ENCODE data around the gene RAB3GAP1.

RAB3GAP1 gene

GRCh38 chr2:135037831-135038230 lies 14.3 kb upstream of the RAB3GAP1 start:
- H3K9ac ChIP-seq (ENCODE audit: low read length): no peak overlapping the region
- H3K4me1 ChIP-seq (ENCODE audit: insufficient read depth, low read length, severe bottlenecking): no peaks in the 10 kb centered on the region
- H3K4me3 ChIP-seq (ENCODE audit: low read depth, low read length, poor library complexity, severe bottlenecking): no peak overlapping the region
- H3K4me2 ChIP-seq (ENCODE audit: low read length): no peak overlapping the region
- no peaks in the 10 kb centered on the region for H3K9me3 ChIP-seq (ENCODE audit: low read length)
- H3K36me3 ChIP-seq (ENCODE audit: insufficient read depth, low read length): no peaks in the 10 kb centered on the region
- no peaks in the 10 kb centered on the region for H4K20me1 ChIP-seq (ENCODE audit: insufficient read depth, low read length)
- H3F3A ChIP-seq (ENCODE audit: insufficient read depth, low read length): no peaks in the 10 kb centered on the region
- no peaks in the 10 kb centered on the region for H3K27me3 ChIP-seq (ENCODE audit: insufficient read depth, low read length)
- H3K27ac ChIP-seq (ENCODE audit: low read depth, low read length, poor library complexity, severe bottlenecking): no peak overlapping the region
- no peak overlapping the region for H2AFZ ChIP-seq (ENCODE audit: low read length)
- TF ChIP-seq CTCF (IDR thresholded peaks at IDR 0.05; ENCODE audit: low read length) (no peak), EZH2 (IDR thresholded peaks at IDR 0.05; ENCODE audit: borderline replicate concordance, low read length) (no peak)
- H3K9me2 ChIP-seq (ENCODE audit: low read depth, low read length): no peaks in the 10 kb centered on the region
- no peaks in the 10 kb centered on the region for H3K79me2 ChIP-seq (ENCODE audit: insufficient read depth, low read length)

GRCh38 chr2:135043345-135043744 lies 8.7 kb upstream of the RAB3GAP1 start:
- no peaks in the 10 kb centered on the region for H3K36me3 ChIP-seq (ENCODE audit: insufficient read depth, low read length)
- TF ChIP-seq CTCF (IDR thresholded peaks at IDR 0.05; ENCODE audit: low read length) (peak; percentile 76), EZH2 (IDR thresholded peaks at IDR 0.05; ENCODE audit: borderline replicate concordance, low read length) (no peak)
- no peaks in the 10 kb centered on the region for H3F3A ChIP-seq (ENCODE audit: insufficient read depth, low read length)
- no peaks in the 10 kb centered on the region for H4K20me1 ChIP-seq (ENCODE audit: insufficient read depth, low read length)
- H3K4me3 ChIP-seq (ENCODE audit: low read depth, low read length, poor library complexity, severe bottlenecking): no peak overlapping the region
- H2AFZ ChIP-seq (ENCODE audit: low read length): no peak overlapping the region
- no peak overlapping the region for H3K27ac ChIP-seq (ENCODE audit: low read depth, low read length, poor library complexity, severe bottlenecking)
- no peaks in the 10 kb centered on the region for H3K4me1 ChIP-seq (ENCODE audit: insufficient read depth, low read length, severe bottlenecking)
- no peaks in the 10 kb centered on the region for H3K79me2 ChIP-seq (ENCODE audit: insufficient read depth, low read length)
- H3K9me2 ChIP-seq (ENCODE audit: low read depth, low read length): no peaks in the 10 kb centered on the region
- no peaks in the 10 kb centered on the region for H3K27me3 ChIP-seq (ENCODE audit: insufficient read depth, low read length)
- no peaks in the 10 kb centered on the region for H3K9me3 ChIP-seq (ENCODE audit: low read length)
- H3K9ac ChIP-seq (ENCODE audit: low read length): no peak overlapping the region
- no peak overlapping the region for H3K4me2 ChIP-seq (ENCODE audit: low read length)

DNA sequence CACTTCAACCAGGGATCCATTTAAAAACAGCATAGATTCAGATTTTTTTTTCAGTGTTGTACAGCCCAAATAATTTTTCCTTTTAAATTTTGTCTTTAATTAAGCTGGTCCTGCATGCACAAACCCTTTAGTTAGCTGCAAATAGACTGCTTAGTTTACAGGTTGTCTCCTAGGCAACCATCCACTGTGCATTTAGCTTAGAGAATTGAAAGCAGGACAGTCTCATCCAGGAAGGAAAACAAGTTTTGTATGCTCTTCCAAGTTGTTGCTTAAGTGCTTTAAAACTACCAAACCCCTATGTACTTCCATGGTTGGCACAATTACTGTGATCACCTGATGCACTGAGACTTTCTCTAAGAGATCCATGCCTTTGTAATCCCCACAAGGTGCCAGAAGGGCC lies 4.8 kb upstream of the RAB3GAP1 start, which contains the start of gene MAP3K19:
MAP3K19 (minus strand) TSS at position 148 of the 400 bp plus-strand sequence. CDS start 22,800 bp downstream, outside the sequence.
- no peak within 1 kb of the TSS for H3K27ac ChIP-seq (ENCODE audit: low read depth, low read length, poor library complexity, severe bottlenecking)

More for the DNA sequence above, 4.8 kb upstream of the RAB3GAP1 start, which contains the start of gene MAP3K19:
- H3F3A ChIP-seq (ENCODE audit: insufficient read depth, low read length): no peaks in the 10 kb centered on the region
- no peak within 1 kb of the TSS for H3K4me3 ChIP-seq (ENCODE audit: low read depth, low read length, poor library complexity, severe bottlenecking)
- no peak for TF ChIP-seq CTCF (IDR thresholded peaks at IDR 0.05; ENCODE audit: low read length)
- no peak for TF ChIP-seq EZH2 (IDR thresholded peaks at IDR 0.05; ENCODE audit: borderline replicate concordance, low read length)
- no peaks in the 10 kb centered on the region; the same call in 1 of the 2 replicates for H3K79me2 ChIP-seq (ENCODE audit: insufficient read depth, low read length)
- peaks cover 5% of the 10 kb centered on the region for H3K4me1 ChIP-seq (ENCODE audit: insufficient read depth, low read length, severe bottlenecking)
- no peaks in the 10 kb centered on the region for H3K27me3 ChIP-seq (ENCODE audit: insufficient read depth, low read length)
- no peak within 1 kb of the TSS for H3K4me2 ChIP-seq (ENCODE audit: low read length)
- no peak within 1 kb of the TSS for H3K9ac ChIP-seq (ENCODE audit: low read length)
- no peak within 1 kb of the TSS for H2AFZ ChIP-seq (ENCODE audit: low read length)
- H3K9me2 ChIP-seq (ENCODE audit: low read depth, low read length): no peaks in the 10 kb centered on the region
- no peaks in the 10 kb centered on the region for H3K9me3 ChIP-seq (ENCODE audit: low read length)
- no peaks in the 10 kb centered on the region for H3K36me3 ChIP-seq (ENCODE audit: insufficient read depth, low read length)
- no peaks in the 10 kb centered on the region for H4K20me1 ChIP-seq (ENCODE audit: insufficient read depth, low read length)

All from OCI-LY1 (cell line).